Measurements from ENCODE around the gene CUL3. TPM values are rescaled to one million over a fixed set of nuclear protein-coding genes. Genes with fewer than 3 reads are reported as not detected.

The CUL3 gene
- total and polyA plus RNA-seq, 2 of the 8 experiments (the other 6 are each of a cell fraction or from before 2014, with no cell fraction given) = 28.5 to 113 TPM

- Histone ChIP-seq H3K9ac (replicated peaks in 1 of 4; ENCODE audit: extremely low read depth in 1 of 4, low read depth in 3 of 4, low read length in 3 of 4) (no peak overlapping the region), H3K27me3 (replicated peaks in 1 of 4; ENCODE audit: control insufficient read depth in 3 of 4, extremely low read depth in 1 of 4, insufficient read depth in 3 of 4, low read length in 3 of 4) (no peaks in the 10 kb centered on the region), H4K8ac (ENCODE audit: extremely low read depth, insufficient read depth, low read length) (no peak overlapping the region), H2BK5ac (ENCODE audit: low read depth, low read length) (no peak overlapping the region), H2AK5ac (ENCODE audit: low read depth, low read length) (no peak overlapping the region), H2AFZ (ENCODE audit: low read length) (no peak overlapping the region), H3K79me1 (ENCODE audit: low read depth, low read length) (0 out of 2 replicates have a peak, but pooled peaks cover 3% of the 10 kb centered on the region), H3K4ac (replicated peaks; ENCODE audit: insufficient read length, low read depth, low read length) (no peak overlapping the region), H2BK120ac (replicated peaks; ENCODE audit: low read depth, low read length) (no peak overlapping the region), H3K18ac (ENCODE audit: extremely low read depth, low read length) (no peak overlapping the region), H3K14ac (ENCODE audit: insufficient read length) (no peak overlapping the region), H3K23me2 (ENCODE audit: low read depth, low read length) (no peaks in the 10 kb centered on the region), H4K20me1 (replicated peaks in 1 of 2; ENCODE audit: control insufficient read depth in 1 of 2, insufficient read depth in 2 of 2, low read length in 2 of 2) (peaks cover 17 to 24% of the 10 kb centered on the region in 2 experiments), H3K27ac (ENCODE audit: low read depth, low read length) (no peak overlapping the region), H3K79me2 (ENCODE audit: control insufficient read depth in 1 of 2, insufficient read depth in 2 of 2, low read length in 2 of 2) (peaks cover 36 to 100% of the 10 kb centered on the region in 2 experiments), H2BK12ac (ENCODE audit: low read depth, low read length) (no peak overlapping the region), H3K56ac (replicated peaks; ENCODE audit: insufficient read length, low read depth, low read length) (no peak overlapping the region), H3K4me2 (ENCODE audit: insufficient read depth in 1 of 2, low read depth in 2 of 2, low read length in 2 of 2) (no peak overlapping the region; a peak in 1 of 4 replicates), H4K5ac (ENCODE audit: insufficient read length, low read depth, low read length) (no peak overlapping the region), H3K36me3 (ENCODE audit: control insufficient read depth in 2 of 4, insufficient read depth in 4 of 4, low read length in 3 of 4) (no peaks in the 10 kb centered on the region), H3K4me1 (replicated peaks in 1 of 4; ENCODE audit: control insufficient read depth in 3 of 4, insufficient read depth in 4 of 4, low read length in 3 of 4) (peaks cover 0 to 16% (median 3%) of the 10 kb centered on the region in 4 experiments; a peak in 4 of 7 replicates), H2BK20ac (ENCODE audit: low read length) (no peak overlapping the region), H3K23ac (ENCODE audit: insufficient read length) (no peak overlapping the region), H2BK15ac (ENCODE audit: low read length) (no peak overlapping the region), H3K4me3 (ENCODE audit: extremely low read depth in 1 of 4, insufficient read depth in 2 of 4, low read depth in 3 of 4, low read length in 4 of 4) (no peak overlapping the region), H3K9me3 (ENCODE audit: insufficient read depth in 2 of 2, low read depth in 1 of 2, low read length in 1 of 2) (no peaks in the 10 kb centered on the region), H4K91ac (replicated peaks; ENCODE audit: insufficient read length, low read length) (no peak overlapping the region)
- CTCF ChIA-PET (ENCODE audit: partially characterized antibody) = interaction anchor here (1.0 kb wide), 2 partner anchors 99 to 207 kb away, joined by 3 read pairs; no protein-coding TSS in a partner anchor
- POLR2A ChIA-PET (ENCODE audit: partially characterized antibody) = no interaction called here
- 91% methylated on average over 5 of the region's 5 CpGs; no CpG with 5 or more reads in 1 of the 2 experiments for WGBS, 2 experiments (ENCODE audit: extremely low coverage in 1 of 2, insufficient coverage in 1 of 2, insufficient read length in 1 of 2, insufficient replicate concordance in 2 of 2, low coverage in 1 of 2, low lambda C conversion rate in 2 of 2, missing lambda C conversion rate in 1 of 2)
- DNase-seq (ENCODE audit: low read depth in 1 of 2, low spot score in 2 of 2) = no peak
- TF ChIP-seq MAFK (IDR thresholded peaks at IDR 0.05; ENCODE audit: low read depth, low read length) (0 out of 2 replicates have a peak, but pooled peaks have one; percentile 24), TBP (IDR thresholded peaks at IDR 0.05; ENCODE audit: low read depth, low read length) (no peak)
- no peak for FAIRE-seq
Measured at GRCh38 chr2:224576088-224576715, 9.0 kb downstream of the CUL3 start.

Data from H1 (cell line).